ENCODE results near the gene FAM124A. TPM values are rescaled to one million over a fixed set of nuclear protein-coding genes. Genes with fewer than 3 reads are reported as not detected.

FAM124A gene
- total RNA-seq, 1 donor from 2014 or later: 3.7 TPM

DNA sequence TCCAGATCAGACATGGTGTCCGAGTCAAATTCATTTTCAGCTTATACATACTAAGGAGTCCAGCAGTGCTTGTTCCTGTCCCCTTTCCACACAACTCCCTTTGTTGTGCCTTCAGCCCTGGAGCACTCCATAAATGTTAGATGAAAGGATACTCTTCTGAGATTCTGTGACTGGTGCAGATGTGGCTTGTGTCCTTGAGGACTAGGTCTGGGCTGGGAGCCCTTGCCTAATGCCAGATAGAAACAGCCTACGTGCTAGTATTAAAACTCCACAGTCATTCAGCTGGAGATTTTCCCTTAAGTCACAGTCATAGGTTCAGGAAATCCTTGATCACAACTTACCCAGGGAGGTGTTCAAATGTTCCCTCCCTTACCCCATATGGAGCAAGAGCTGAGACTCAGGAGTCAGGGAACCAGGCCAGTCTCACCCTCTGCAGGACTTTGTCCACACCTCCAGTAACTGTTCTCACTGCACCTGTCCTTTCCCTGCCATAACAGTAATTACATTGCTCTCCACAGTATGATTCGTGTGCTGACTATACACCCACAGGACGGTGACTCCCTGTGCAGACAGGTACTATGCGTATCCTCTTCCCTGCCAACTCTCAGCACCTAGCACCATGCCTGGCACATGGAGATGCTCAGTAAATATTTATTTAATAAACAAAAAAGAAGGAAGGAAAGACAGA lies 101.8 kb downstream of the FAM124A start:
- no peak for DNase-seq (ENCODE audit: low read depth, low spot score)
- H3K36me3 Mint-ChIP-seq (ENCODE audit: low read depth): no peaks in the 10 kb centered on the region
- H3K4me3 Mint-ChIP-seq: no peak overlapping the region
- H3K4me1 Mint-ChIP-seq: no peaks in the 10 kb centered on the region
- TF ChIP-seq, protein P1, sequence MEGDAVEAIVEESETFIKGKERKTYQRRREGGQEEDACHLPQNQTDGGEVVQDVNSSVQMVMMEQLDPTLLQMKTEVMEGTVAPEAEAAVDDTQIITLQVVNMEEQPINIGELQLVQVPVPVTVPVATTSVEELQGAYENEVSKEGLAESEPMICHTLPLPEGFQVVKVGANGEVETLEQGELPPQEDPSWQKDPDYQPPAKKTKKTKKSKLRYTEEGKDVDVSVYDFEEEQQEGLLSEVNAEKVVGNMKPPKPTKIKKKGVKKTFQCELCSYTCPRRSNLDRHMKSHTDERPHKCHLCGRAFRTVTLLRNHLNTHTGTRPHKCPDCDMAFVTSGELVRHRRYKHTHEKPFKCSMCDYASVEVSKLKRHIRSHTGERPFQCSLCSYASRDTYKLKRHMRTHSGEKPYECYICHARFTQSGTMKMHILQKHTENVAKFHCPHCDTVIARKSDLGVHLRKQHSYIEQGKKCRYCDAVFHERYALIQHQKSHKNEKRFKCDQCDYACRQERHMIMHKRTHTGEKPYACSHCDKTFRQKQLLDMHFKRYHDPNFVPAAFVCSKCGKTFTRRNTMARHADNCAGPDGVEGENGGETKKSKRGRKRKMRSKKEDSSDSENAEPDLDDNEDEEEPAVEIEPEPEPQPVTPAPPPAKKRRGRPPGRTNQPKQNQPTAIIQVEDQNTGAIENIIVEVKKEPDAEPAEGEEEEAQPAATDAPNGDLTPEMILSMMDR (conservative IDR thresholded peaks at IDR 0.05): no peak
- H3K27ac Mint-ChIP-seq (ENCODE audit: unreplicated experiment): no peak overlapping the region
- H3K27me3 Mint-ChIP-seq (ENCODE audit: low read depth): no peaks in the 10 kb centered on the region
- no peaks in the 10 kb centered on the region for H3K9me3 Mint-ChIP-seq

DNA sequence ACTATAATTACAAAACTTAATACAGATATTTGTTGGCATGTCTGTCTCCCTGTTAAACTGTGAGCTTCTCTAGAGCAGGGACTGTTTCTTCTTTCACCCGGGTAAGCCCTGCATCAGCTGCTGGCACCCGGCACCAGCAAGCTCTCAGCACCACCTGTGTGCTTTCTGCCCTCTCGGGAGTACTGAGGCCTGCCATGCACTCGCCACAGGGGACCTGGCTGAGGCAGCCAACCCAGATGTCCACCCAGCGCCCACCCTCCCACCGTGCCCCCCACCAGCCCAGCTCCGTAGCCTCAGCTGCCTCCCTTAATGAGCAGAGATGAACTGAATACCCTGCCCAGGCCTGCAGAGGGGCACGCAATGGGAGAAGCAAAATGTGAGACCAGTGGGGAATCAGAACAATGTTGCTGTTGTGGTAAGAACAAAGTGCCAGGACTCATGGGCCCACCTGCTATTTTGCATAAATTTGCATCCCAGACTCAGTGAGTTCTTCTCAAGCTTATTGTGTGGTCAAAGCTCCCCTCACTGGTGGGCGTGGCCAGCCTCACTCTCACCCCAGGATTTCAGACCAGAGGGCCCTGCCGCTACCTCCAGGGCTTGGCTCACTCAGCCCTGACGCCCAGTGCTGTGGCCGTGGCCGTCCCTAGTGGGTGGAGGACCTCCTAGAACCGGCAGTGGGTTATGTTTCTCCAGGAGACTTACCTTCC lies 102.7 kb downstream of the FAM124A start:
- Mint-ChIP-seq H3K4me3 (no peak overlapping the region), H3K27me3 (ENCODE audit: low read depth) (no peaks in the 10 kb centered on the region), H3K27ac (ENCODE audit: unreplicated experiment) (no peak overlapping the region), H3K4me1 (no peaks in the 10 kb centered on the region), H3K9me3 (no peaks in the 10 kb centered on the region), H3K36me3 (ENCODE audit: low read depth) (no peaks in the 10 kb centered on the region)
- DNase-seq (ENCODE audit: low read depth, low spot score): no peak
- TF ChIP-seq, protein P1 (conservative IDR thresholded peaks at IDR 0.05): no peak

DNA sequence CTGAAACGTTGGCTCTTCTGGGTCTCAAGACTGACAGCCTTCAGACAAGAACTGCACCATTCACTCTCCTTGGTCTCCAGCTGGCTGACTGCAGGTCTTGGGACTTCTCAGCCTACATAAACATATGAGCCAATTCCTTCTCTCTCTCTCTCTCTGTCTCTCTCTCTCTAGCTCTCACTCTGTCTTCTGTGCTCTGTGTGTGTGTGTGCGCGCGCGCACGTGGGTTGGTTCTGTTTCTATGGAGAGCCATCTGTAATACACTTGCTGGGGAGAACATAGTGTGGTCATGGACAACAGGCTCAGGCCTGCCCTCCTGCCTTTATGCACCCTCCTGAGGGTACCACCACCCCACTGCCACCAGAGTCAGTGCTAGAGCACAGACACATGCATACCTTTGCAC lies 103.6 kb downstream of the FAM124A start:
- DNase-seq (ENCODE audit: low read depth, low spot score): no peak
- TF ChIP-seq, protein P1 (conservative IDR thresholded peaks at IDR 0.05): no peak
- Mint-ChIP-seq H3K9me3 (no peaks in the 10 kb centered on the region), H3K27me3 (ENCODE audit: low read depth) (no peaks in the 10 kb centered on the region), H3K4me1 (no peaks in the 10 kb centered on the region), H3K36me3 (ENCODE audit: low read depth) (no peaks in the 10 kb centered on the region), H3K4me3 (no peak overlapping the region), H3K27ac (ENCODE audit: unreplicated experiment) (no peak overlapping the region)

DNA sequence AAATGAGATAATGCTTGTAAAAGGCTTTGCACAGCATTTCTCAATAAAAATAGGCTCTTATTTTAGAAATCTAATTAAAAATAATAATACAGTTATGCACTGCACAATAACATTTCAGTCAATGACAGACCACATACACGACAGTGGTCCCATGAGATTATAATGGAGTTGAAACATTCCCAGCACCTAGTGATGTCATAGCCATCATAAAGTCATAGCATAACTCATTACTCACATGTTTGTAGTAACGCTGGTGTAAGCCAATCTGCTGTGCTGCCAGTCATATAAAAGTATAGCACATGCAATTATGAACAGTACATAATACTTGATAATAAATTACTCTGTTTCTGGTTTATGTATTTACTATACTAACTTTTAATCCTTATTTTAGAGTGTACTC lies 104.6 kb downstream of the FAM124A start:
- H3K9me3 Mint-ChIP-seq: no peaks in the 10 kb centered on the region
- H3K27me3 Mint-ChIP-seq (ENCODE audit: low read depth): peaks cover 2% of the 10 kb centered on the region
- H3K27ac Mint-ChIP-seq (ENCODE audit: unreplicated experiment): no peak overlapping the region

DNA sequence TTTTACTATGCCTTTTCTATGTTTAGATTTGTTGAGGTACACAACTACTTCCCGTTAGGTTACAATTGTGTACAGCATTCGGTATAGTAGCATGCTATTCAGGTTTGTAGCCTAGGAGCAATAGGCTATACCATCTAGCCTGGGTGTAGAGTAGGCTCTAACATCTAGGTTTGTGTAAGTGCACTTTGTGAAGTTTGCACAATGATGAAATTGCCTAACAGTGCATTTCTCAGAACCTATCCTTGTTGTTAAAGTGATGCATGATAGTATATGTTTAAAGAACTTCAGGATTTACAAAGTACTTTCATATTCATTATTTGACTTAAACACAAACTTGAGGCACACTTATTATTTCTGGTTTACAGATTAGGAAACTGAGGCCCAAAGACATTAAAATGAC lies 105.8 kb downstream of the FAM124A start:
- Mint-ChIP-seq H3K4me3 (no peak overlapping the region), H3K9me3 (no peaks in the 10 kb centered on the region), H3K36me3 (ENCODE audit: low read depth) (no peaks in the 10 kb centered on the region), H3K27me3 (ENCODE audit: low read depth) (peaks cover 2% of the 10 kb centered on the region), H3K4me1 (no peaks in the 10 kb centered on the region), H3K27ac (ENCODE audit: unreplicated experiment) (no peak overlapping the region)
- no peak for DNase-seq (ENCODE audit: low read depth, low spot score)
- TF ChIP-seq, protein P1 (conservative IDR thresholded peaks at IDR 0.05): no peak

More for the DNA sequence above, 104.6 kb downstream of the FAM124A start:
- TF ChIP-seq, protein P1 (conservative IDR thresholded peaks at IDR 0.05): no peak
- no peak overlapping the region for H3K4me3 Mint-ChIP-seq
- DNase-seq (ENCODE audit: low read depth, low spot score): no peak
- H3K4me1 Mint-ChIP-seq: no peaks in the 10 kb centered on the region
- H3K36me3 Mint-ChIP-seq (ENCODE audit: low read depth): no peaks in the 10 kb centered on the region
